HG02678 (cell line): ENCODE results near the gene ZC3H10.
"Not testable (repeated sequence)": the region's sequence is repeated elsewhere in the genome, so short reads cannot be mapped to it uniquely, and the experiment has no call there.

Source experiments
- ATAC-seq: cut with Tn5 transposase; IDR thresholded peaks from one replicate; pipeline ENCODE4 v1.9.1; 2021; ENCODE audit warnings: mild to moderate bottlenecking, moderate library complexity; ENCODE audit not compliant: unreplicated experiment

ZC3H10 gene

GRCh38 chr12:56101045-56101444, 17.0 kb upstream of the ZC3H10 start:
- no peak for ATAC-seq

DNA sequence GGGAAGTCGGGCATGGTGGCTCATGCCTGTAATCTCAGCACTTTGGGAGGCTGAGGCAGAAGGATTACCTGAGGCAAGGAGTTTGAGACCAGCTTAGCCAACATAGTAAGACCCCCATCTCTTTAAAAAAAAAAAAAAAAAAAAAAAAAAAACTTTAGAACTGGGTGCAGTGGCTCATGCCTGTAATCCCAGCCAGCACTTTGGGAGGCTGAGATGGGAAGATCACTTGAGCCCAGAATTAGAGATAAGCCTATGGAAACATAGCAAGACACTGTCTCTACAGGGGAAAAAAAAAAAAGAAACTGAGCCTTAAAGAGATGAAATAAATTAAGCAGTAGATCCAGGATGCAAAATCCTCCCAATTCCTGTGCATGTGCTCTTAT, 15.4 kb upstream of the ZC3H10 start:
- ATAC-seq, result no peak

DNA sequence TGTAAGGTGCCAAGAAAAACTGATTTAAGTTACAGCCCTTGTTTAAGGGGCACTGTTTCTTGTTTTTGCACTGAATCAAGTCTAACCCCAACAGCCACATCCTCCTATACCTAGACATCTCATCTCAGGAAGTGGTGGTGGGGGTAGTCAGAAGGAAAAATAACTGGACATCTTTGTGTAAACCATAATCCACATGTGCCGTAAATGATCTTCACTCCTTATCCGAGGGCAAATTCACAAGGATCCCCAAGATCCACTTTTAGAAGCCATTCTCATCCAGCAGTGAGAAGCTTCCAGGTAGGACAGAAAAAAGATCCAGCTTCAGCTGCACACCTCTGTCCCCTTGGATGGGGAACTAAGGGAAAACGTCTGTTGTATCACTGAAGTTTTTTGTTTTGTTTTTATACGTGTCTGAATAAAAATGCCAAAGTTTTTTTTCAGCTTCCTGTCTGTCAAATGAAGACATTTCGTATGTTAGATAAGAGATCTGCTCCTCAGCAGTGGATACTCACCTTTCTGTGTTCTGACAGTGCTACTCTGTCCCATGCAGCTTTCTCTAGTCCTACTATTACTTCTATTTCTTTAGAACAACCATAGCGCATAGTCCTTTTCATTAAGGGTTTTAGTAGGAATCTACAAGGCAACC, 14.9 kb upstream of the ZC3H10 start:
- ATAC-seq, result no peak

DNA sequence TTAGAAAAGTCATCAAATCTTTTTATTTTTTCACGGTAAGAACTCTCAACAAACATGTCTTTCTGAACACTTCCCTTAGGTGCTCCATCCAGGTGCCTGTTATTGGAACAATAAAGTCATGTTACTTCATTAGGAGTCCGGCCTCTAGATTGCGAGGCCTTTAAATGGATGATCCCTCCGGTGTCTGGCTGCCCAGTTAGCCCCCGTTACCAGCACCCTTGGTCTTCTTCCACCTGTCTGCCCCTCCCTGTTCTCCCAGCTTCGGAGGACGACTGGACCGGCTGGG, 14.3 kb upstream of the ZC3H10 start:
- ATAC-seq, result no peak

DNA sequence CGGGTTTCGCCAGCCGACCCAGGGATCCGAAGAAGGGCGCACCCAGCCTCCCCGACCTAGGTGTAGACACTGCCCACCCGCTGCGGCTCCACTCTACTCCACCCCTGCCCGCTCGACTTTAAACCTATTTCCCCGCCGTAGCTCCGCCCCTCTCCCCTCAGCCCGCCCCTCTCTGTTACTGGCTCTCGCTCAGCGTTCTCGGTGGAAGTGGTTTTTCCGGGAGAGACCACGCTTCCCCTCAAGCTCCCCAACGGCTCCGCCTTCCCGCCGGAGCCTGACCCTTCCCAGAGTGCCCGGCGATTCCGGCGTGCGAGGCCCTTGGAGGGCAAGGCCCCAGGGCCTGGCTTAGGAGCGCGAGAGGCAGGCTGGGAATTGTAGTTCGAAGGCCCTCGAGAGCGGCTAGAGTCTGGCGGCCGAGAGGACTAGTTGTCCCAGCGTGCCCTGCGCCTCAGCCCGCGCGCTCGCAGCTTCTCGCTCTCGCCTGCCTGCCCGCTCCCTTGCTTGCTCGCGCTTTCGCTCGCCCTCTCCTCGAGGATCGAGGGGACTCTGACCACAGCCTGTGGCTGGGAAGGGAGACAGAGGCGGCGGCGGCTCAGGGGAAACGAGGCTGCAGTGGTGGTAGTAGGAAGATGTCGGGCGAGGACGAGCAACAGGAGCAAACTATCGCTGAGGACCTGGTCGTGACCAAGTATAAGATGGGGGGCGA, 13.8 kb upstream of the ZC3H10 start, which contains the start of gene PA2G4:
Gene PA2G4, plus strand, starts transcription at position 451 of the 706 bp plus-strand sequence. Its CDS starts 179 bp downstream, at position 630.
- peak; percentile 92 for ATAC-seq

DNA sequence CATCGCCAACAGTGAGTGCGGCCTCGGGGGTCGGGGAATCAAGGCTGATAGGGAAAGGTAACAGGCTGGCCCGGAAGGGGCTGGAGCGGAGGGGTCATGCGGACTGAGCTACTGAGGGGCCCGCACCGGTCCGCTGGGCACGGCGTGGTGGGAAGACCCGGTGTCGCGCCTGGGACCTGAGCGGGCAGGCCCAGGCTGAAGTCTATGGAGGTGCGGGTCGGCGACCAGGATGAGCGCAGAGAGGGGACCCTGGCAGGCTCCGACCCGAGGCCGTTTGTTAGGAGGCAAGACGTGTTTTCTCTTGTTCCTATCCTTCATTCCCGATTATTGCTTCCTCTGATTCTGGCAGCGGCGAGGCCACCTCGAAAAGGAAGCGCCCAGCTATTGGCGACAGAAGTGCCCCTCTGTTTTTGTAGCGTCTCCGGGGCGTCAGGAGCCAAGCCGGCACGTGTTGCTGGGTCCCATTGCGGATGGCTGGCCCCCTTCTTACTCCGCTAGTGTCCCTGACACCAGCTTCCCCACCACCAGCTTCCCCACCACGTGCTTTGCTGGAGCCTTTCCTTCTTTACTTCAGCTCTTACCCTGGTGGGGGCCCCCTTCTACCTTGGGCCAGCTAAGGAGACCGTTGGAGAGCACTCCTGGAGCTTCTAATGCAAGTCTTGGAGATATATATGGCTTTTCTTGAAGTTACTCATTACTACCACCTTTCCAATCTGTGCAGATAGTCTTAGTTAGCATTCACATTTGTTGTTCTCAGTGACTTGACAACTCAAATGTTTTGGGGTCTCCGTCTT, 13.1 kb upstream of the ZC3H10 start:
- ATAC-seq, result peak; percentile 11

GRCh38 chr12:56105609-56105902, 12.5 kb upstream of the ZC3H10 start:
- no peak for ATAC-seq

DNA sequence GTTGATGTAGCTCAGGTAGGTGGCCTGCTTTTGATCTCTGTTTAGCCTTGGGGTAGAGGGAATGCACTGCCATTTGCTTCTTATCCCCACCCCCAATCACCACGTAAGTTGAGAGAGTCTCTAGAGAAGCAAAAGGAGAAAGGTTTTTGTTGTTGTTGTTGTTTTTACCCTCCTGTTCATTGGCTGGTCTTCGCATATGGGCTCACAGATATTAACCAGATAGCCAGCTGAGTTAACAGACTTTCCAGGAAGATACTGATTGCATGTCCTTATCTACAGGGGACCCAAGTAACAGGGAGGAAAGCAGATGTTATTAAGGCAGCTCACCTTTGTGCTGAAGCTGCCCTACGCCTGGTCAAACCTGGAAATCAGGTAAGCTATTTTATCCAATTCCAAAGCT, 10.8 kb upstream of the ZC3H10 start:
- ATAC-seq, result no peak

- no peak for ATAC-seq
Measured at GRCh38 chr12:56110571-56110970, 7.5 kb upstream of the ZC3H10 start.

DNA sequence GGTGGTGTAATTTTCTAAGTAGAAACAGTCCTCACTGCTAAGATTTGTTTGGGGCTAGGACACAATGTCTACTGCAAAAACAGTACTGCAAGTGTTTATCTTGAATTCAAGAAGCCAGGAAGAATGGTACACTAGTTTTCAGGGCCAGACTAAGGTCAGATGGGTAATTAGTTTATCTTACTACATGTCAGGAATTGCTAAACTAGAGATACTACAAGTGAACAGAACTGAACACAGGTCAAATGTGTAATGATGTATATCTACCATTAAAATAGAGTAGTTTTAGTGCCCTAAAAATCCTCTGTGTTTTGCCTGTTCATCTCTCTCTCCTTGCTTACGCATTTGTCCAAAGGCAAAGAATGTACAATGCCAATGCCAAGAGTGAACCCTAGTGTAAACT, 4.0 kb upstream of the ZC3H10 start:
- no peak for ATAC-seq

- no peak for ATAC-seq
Measured at GRCh38 chr12:56115329-56115728, 2.7 kb upstream of the ZC3H10 start.

- peak; percentile 48 for ATAC-seq
Measured at GRCh38 chr12:56116267-56117081, 1.6 kb upstream of the ZC3H10 start, which contains the start of gene RPL41. RPL41 (plus strand) TSS chr12:56116633.

- ATAC-seq, result not testable (repeated sequence)
Measured at GRCh38 chr12:56117082-56117706, 872 bp upstream of the ZC3H10 start.

GRCh38 chr12:56118688-56119357, 757 bp downstream of the ZC3H10 start:
- no peak for ATAC-seq

DNA sequence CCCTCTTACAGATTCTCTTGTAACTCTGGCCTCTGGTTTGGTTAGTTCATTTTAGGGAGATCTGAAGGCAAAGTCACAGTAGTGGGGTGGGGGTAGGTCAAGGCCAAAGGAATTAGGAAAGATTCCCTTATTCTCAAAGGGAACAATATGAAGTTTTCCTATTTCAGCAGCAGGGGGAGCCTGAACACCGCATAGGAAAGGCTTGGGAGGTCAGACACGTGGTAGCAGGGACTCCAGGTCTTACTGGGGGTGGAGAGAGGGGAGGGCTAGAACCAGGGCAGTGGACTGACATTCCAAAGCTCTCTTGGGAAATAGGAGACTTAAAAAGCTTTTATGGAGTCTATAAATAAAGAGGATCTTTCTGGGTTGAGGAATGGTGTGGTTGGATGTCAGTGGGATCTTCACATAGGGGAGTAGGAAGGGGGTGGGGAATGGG, 1.3 kb downstream of the ZC3H10 start:
- no peak for ATAC-seq

DNA sequence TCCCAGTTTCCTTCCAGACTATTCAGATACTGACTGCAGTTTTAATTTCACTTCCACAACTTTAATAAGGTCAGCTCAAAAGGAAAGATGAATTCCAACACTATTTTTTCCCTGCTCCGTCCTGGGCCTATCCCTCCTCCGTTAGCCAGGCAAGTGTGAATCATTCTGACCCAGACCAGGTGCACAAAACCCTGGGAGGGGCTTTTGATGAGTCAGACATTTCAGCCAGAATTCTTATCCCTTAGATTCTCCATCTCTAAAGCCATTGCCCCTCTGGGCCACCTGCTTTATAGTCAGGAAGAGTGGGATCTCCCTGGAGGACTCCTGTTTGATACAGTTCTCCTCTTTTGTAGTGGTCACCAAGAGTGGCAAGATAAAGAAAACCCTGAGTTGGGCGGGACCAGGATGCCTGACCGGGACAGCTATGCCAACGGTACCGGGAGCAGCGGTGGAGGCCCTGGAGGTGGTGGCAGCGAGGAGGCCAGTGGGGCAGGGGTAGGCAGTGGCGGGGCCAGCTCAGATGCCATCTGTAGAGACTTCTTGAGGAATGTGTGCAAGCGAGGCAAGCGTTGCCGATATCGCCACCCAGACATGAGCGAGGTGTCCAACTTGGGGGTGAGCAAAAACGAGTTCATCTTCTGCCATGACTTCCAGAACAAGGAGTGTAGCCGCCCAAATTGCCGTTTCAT, 2.2 kb downstream of the ZC3H10 start:
- no peak for ATAC-seq

DNA sequence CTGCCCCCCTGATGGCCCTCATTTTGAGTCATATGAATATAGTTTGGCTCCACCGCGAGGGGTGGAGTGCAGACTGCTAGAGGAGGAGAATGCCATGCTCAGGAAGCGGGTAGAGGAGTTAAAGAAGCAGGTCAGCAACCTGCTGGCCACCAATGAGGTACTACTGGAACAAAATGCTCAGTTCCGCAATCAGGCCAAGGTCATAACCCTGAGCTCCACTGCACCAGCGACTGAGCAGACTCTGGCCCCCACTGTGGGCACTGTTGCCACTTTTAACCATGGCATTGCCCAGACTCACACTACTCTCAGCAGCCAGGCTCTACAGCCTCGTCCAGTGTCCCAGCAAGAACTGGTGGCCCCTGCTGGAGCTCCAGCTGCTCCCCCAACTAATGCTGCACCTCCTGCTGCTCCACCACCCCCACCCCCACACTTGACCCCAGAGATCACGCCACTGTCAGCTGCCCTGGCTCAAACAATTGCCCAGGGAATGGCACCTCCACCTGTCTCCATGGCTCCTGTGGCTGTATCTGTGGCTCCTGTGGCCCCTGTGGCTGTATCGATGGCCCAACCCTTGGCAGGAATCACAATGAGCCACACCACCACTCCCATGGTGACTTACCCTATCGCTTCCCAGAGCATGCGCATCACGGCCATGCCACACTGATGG, 3.3 kb downstream of the ZC3H10 start:
- ATAC-seq, result no peak

GRCh38 chr12:56122637-56123036, 4.6 kb downstream of the ZC3H10 start:
- no peak for ATAC-seq

GRCh38 chr12:56124133-56124532, 6.1 kb downstream of the ZC3H10 start:
- no peak for ATAC-seq
